22Rv1 (cell line): Measurements from ENCODE around the gene IFIT1B.

Experiments
- CTCF ChIP-seq: fragments of 450-650 bp; IDR thresholded peaks from 2 replicates; pipeline ENCODE4 v1.5.1; 2017; ENCODE audit warnings: mild to moderate bottlenecking
- ZFX ChIP-seq: fragments of 450-650 bp; IDR thresholded peaks from 2 replicates; pipeline ENCODE4 v1.6.1; 2017; ENCODE audit warnings: antibody characterized with exemption, borderline replicate concordance

DNA sequence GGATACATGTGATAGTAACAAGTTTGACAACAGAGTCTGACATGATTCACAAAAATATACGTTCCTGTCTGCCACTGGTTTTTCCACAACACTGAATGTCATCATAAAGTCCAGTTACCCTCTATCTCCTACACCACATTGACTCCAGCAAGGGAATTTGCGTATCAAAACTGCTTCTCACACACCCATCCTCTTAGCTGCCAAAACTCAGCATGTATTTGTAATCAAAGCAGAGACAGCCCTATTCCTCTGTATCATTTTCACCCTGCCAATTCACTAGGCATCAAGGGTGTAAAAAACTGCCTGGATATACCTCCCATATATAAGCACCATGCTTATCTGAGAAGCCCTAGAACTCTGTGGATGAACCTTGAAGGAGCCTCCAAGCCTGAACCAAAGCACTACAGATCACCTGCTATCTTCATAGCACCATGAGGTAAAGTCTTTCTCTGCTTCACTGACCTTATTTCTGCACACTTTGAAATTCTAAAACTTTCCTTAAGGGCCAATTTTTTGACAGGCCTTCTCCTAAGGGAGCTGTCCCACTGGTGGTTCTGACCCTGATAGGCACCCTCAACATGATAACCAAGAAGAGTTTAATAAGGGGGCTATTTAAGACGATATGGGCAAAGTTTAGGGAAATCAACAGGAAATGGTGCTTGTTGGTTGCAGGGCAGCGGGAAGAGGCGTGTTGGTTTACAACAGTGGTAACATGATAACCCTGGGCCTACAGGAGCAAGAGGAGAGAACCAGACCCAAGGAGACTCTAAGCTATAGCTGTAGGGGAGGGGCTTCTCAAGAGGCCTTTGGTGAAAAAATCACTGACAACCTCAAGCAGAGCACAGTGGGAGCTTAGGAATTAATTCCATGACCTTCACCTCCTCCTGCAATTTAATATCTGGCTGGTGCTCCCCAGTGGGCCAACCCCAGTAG, at the start of gene IFIT1B:
- TF ChIP-seq CTCF: no peak
- no peak for TF ChIP-seq ZFX
